ENCODE data around the gene KRT2.

KRT2 gene

DNA sequence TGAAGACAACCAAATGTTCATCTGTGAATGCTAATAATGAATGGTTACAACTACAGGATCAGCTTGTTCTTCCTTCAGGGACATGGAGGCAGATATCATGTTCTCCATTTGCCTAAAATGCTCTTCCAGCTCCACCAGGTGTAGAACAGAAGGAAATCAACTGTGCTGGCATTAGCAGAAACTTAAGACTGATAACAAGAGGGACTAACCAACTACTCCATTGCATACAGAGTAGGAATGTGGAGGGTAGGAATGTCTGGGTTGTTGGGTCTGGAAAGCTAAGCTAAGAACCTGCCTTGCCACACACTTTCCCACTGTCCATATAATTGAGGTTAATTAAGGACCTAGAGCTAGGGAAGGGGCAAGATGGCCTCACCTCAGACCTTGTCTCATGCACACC is 11.4 kb upstream of the KRT2 start:
- DNase-seq (ENCODE audit: low read depth) = no peak

- DNase-seq (ENCODE audit: low read depth) = no peak
Observed at GRCh38 chr12:52662918-52663229, 10.9 kb upstream of the KRT2 start.

- DNase-seq (ENCODE audit: low read depth) = no peak
Observed at GRCh38 chr12:52662093-52662917, 10.3 kb upstream of the KRT2 start.

- no peak for DNase-seq (ENCODE audit: low read depth)
Observed at GRCh38 chr12:52661668-52662067, 9.7 kb upstream of the KRT2 start.

- no peak for DNase-seq (ENCODE audit: low read depth)
Observed at GRCh38 chr12:52660934-52661499, 9.0 kb upstream of the KRT2 start.

DNA sequence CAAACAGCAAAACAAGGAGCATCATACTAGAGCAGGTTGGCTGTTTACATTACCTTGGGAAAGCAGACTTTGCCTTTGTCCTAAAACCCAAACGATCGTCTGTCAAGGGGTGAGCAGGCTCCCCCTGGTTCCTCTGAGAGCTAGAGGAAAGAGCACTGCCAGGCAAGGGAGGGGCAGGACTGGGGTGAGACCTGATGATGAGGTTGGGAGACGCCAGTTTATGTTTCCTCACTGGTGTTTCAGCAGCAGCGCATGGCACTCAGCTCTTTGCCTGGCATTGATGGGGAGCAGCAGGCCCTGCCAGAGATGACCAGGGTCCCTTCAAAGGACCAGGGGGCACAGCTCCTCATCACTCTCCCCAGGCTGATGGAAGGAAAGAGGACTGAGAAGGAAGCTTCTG is 7.9 kb upstream of the KRT2 start:
- DNase-seq (ENCODE audit: low read depth) = no peak

- no peak for DNase-seq (ENCODE audit: low read depth)
Observed at GRCh38 chr12:52659395-52659794, 7.4 kb upstream of the KRT2 start.

DNA sequence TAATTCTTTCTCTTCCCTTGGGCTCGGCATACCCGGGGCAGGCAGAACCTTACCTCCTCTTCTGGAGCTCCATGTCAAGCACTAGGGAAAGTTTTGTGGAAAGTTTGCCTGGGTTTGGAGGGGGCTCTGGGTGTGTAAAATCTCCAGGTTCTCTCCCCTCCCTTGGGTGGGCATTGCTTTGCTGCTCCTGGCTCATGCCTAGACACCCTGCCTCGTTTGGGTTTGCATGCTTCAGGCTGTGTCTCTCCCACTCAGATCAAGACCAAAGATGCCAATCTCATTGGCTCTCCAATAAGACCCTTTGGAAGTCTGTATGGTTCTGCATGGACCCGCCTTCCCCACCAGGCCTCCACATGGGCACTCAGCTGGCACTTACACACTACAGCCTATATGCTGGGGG is 6.2 kb upstream of the KRT2 start:
- no peak for DNase-seq (ENCODE audit: low read depth)

DNA sequence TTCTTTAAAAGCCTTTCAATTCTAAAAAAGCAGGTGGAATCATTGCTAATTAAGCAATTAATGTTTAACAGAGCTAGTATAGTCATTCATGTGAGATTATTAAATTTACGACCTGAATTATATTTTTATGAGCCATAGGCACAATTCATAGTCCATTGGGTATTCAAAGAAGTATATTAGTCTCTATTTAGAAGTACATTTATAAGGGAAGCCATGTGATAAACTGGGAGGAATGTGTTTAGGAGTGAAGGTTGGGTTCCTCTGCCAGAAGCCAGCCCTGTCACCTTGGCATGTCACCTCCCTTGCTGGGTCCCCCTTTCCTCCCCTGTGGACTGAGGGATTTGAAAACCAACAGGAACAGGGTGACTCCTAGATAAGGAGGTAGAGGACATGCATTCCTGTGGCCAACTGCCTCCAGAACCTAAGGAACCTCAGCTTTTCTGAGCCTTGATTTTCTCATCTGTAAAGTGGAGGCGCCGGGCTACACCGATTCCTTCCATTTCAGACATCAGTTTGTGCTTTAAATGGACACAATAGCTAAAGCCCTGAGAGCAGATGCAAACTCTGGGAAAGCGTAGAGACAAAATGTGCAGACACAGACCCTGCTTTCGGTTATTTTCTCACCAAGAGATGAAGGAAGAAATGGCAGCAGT is 5.4 kb upstream of the KRT2 start:
- no peak for DNase-seq (ENCODE audit: low read depth)

GRCh38 chr12:52656616-52657015 is 4.6 kb upstream of the KRT2 start:
- DNase-seq (ENCODE audit: low read depth) = no peak

- DNase-seq (ENCODE audit: low read depth) = no peak
Observed at GRCh38 chr12:52655720-52656124, 3.7 kb upstream of the KRT2 start.

DNA sequence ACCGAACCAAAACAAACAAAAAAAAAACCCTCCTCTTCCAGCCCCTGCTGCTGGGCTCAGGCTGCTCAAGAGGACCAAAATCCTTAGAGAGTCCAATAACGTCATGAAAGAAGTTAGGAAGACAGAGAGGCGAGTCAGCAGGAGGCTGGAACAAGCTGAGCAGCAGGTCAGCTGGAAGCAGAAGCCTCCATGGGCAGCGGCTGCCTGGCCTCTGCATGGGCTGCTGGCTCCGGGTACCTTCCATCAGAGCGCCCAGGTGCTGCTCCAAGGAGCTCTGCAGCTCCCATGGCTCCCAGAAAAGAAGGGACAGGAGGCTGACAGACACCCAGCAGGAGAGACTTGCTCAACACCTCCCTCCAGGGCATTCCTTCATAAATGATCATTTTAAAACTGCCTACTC is 3.2 kb upstream of the KRT2 start:
- no peak for DNase-seq (ENCODE audit: low read depth)

DNA sequence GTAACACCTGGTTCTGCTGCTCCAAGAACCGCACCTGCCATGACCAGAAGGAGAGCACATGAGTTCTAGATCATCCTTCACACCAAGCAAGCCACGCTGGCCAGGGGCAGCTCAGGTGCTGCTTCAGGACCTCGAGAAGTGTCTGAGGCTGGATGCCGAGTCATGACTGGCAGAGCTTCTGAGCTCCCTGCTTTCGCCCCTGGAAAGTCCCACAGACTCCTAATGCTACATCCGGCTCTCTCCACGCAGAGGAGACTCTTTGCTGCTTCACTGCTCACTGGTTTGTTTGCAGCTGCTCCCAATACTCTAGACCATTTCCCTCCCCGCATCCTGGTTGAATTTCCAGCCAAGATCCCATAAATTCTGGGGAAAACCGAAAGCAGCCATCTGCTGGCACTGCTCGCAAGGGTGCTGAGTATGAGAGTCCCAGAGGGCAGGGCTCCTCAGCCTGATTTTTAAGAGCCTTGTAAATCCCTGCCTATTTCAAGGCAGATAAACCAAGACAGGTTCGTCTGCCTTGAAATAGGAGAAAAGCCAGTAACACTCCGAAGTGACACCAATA is 1.4 kb downstream of the KRT2 start:
- DNase-seq (ENCODE audit: low read depth) = no peak

DNA sequence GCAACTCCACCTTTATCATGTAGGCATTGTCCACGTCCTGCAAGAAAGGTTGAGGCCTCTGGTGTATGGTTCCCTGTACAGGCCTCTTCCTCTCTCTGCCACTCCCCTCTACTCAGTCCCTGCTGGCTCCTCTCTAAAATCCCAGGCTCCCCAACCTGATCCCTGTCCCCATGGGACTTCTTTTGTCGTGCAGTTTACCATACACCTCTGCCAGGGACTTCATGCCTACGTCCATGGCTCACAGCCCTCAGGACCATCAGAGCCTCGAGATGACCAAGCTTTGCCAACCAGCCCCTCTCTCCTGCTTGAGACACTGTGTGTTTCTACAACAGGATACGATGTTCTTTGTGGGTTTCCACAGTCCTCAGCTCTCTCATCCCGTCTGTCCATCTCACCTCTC is 2.9 kb downstream of the KRT2 start:
- no peak for DNase-seq (ENCODE audit: low read depth)

GRCh38 chr12:52648012-52648550 is 3.9 kb downstream of the KRT2 start:
- no peak for DNase-seq (ENCODE audit: low read depth)

- DNase-seq (ENCODE audit: low read depth) = no peak
Observed at GRCh38 chr12:52647601-52648000, 4.4 kb downstream of the KRT2 start.

DNA sequence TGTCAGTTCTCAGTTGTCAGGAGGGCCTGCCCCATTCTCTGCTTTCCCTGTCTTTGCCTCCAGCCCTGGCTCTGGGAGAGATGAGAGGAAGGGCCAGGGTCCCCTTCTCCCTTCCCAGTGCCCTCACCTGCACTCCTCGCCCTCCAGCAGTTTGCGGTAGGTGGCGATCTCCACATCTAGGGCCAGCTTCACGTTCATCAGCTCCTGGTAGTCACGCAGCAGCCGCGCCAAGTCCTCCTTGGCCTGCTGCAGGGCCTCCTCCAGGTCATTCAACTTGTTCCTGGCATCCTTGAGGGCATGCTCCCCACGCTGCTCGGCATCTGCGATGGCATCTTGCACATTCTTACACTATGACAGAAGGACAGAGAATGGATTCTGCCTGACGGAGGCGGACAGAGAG is 5.4 kb downstream of the KRT2 start:
- DNase-seq (ENCODE audit: low read depth) = no peak

DNA sequence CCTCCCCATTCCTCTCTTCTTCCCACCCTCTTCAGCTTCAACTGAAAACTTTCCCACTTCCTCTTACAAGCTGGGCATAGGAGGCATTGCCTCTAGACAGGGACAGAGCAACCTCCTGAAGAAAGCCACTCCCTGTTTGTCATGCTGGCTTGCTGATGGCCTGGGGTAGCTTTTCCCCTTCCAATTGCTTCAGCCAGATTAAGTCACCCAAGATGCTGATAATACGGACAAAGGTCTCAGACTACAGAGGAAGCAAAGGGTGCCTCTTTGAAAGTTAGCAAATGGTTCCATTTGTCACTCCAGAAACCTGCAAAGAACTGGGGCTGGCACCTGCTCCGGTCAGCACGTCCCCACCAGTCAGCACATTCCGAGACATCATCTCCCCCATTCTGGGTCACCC is 6.0 kb downstream of the KRT2 start:
- no peak for DNase-seq (ENCODE audit: low read depth)

GRCh38 chr12:52645120-52645761 is 6.8 kb downstream of the KRT2 start:
- DNase-seq (ENCODE audit: low read depth) = no peak

DNA sequence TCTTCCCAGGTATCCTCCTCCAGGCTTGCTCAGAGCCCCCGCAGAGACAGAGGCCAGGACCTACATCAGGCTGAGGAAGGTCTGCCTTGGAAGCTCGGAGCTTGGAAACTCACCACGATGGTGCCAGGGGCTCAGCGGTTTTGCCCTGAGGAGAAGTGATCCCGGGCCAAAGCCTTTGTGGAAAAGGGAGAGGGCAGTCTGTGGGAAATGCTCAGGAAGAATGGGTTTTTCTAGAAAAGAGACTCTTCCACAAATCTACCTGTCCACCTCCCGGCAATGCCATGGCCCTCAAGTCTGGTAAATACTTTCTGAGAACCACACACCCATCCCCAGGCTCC is 8.0 kb downstream of the KRT2 start:
- DNase-seq (ENCODE audit: low read depth) = no peak

DNA sequence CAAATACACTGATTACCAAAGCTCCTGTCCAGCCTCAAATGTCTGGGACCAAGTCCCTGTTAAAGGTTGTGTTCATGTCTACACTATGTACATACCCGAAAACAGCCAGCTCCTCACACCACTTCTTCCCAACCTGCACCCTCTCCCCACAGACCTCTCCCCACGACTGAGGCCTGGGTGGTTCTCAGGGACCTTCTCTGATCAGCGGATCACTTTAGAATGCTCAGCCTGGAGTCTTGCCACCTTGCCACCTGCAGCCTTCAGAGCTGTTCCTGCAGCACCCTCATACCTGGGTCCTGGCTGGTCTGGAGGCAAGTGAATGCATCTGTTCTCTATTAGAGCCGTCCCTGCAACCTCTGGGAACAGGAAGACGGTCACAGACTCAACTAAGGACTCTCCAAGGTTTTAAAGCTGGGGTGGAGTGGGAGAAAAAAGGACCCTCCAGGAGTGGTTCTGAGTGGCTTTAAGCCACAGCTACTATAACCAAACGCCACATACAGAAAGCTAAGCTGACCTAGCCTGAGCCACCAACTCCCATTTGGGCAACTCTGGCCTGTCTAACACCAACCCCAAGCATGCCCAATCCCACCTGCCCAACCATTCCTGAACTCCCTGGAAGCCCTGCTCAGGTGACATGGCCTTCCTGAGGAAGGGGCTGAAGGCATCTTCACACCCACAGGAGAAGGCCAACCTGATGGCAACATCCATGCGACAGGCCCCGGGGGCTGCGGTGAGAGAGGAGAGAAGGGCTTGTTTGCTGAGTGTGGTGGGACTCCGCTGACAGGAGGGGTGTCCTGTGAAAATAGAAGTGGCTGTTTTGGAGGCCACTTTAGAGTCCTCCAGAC is 8.6 kb downstream of the KRT2 start:
- no peak for DNase-seq (ENCODE audit: low read depth)

- no peak for DNase-seq (ENCODE audit: low read depth)
Observed at GRCh38 chr12:52641468-52641867, 10.5 kb downstream of the KRT2 start.
